ENCODE results near the gene ITPR2.
A peak's percentile ranks its signal among the peaks of the same experiment; 100 is the strongest.
"Not testable (repeated sequence)": the region's sequence is repeated elsewhere in the genome, so short reads cannot be mapped to it uniquely, and the experiment has no call there.

The ITPR2 gene

DNA sequence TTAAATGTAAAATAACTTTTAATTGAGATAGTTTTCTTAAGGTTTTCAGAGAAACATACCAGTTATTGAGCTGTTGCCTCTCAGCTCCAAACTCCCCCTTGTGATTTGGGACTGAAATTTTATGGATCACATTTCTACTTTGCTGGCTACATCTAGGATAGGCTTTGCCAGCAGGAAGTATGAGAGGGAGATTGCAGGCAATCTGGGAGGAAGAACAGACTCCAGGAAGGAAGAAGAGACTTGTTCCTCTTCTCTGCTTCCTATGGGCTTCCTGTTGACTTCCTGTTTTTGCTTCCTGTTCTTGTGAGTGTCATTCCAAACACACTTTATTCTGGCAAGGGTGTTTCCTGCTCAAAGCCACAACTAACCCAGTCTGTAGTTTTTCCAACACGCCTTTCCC, 312.9 kb downstream of the ITPR2 start:
- no peak overlapping the region for H3K27ac ChIP-seq
- H3K4me3 ChIP-seq, result no peak overlapping the region

DNA sequence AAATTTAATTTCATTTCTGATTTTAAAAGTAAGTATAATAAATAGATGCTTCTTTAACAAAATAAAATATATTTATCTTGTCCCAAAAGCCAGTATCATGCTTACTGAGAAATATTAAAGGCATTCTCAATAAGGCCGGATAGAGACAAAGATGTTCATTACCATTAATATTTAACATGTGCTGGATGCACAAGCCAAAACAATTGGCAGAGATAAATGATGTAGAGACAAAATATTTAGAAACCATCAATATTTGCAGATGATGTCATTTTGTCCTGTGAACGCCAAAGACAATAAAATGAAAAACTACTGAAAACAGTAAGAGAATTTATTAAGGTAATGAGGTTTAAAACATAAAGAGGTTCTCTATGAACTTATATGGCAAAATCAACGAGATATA, 313.5 kb downstream of the ITPR2 start:
- Histone ChIP-seq H3K27ac (no peak overlapping the region), H3K4me3 (no peak overlapping the region)

DNA sequence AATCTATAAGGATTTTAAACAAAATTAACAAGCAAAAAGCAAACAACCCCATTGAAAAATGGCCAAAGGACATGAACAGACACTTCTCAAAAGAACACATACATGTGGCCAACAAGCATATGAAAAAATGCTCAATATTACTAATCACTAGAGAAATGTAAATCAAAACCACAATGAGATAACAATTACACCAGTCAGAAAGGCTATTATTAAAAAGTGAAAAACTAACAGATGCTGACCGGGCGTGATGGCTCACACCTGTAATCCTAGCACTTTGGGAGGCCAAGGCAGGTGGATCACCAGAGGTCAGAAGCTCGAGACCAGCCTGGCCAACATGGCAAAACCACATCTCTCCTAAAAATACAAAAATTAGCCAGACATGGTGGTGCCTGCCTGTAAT, 315.7 kb downstream of the ITPR2 start:
- not testable (repeated sequence) for H3K4me3 ChIP-seq

DNA sequence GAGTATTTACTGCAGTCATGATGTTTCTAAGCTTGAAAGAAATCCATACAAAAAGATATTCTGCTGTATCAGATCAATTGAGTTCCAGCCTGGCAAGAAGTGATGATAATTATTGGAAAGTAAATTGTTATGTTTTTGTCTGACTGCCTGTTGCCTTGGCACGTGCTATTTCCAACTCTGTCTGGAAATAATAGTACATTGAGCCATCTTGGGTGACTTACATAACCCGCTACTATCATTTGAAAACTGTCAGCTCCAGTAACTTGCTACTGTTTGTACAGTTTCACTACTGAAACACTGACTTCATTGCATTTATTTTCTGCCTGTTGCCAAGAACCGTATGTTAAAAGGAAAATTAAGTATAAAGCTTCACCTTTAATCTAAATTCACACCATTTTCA, 318.6 kb downstream of the ITPR2 start:
- H3K27ac ChIP-seq, result peak overlapping the region in 1 of 21 experiments; percentile 34

More for the DNA sequence above, 315.7 kb downstream of the ITPR2 start:
- not testable (repeated sequence) for H3K27ac ChIP-seq

DNA sequence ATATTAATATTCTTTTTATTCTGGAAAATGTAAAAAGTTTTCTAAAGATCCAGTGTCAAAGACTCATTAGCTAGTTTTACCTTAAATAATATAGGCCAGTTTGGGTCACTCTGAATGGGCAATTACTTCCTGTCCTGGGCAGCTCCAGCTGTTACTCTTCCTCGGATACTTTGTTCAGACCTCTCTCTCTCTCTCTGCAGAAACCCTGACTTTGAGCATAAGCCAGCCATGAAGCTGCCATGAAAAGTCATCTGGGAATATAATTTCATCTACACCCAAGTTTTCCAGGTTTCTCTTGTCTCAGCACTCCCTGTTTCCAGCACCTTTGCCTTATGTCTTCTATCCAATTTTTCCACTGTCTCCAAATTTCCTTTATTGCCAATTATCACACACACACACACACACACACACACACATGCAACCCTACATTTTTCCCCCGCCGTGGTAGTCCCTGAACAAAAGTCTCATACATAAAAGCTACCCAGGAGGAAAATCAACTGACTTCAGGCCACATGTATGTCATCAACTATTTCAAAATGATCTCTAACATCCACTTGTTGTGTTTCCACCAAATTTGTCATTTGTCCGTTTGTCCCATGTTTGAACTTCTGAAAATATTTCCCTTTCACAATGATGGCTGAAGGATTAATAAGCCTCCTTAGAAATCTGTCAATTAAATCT, 319.5 kb downstream of the ITPR2 start:
- no peak overlapping the region for H3K27ac ChIP-seq
- H3K4me3 ChIP-seq, result no peak overlapping the region

More for the DNA sequence above, 318.6 kb downstream of the ITPR2 start:
- no peak overlapping the region for H3K4me3 ChIP-seq

DNA sequence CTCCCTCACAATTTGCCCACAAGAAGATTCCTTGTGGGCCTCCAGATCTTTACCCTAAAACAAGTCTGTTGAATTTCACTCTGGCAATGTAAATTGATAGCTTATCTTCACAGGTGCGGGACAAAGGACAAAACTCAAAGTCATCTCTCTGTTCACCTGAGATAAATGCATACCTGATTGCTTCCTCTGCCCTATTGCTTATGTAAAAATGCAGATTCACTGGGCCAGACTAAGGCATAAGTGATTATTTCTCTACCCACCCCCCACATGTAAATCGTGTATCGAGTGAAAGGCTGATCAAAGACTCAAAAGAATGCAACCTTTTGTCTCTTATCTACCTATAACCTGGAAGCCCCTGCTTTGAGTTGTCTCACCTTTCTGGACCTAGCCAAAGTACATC, 320.8 kb downstream of the ITPR2 start:
- H3K27ac ChIP-seq, result no peak overlapping the region
- no peak overlapping the region for H3K4me3 ChIP-seq

DNA sequence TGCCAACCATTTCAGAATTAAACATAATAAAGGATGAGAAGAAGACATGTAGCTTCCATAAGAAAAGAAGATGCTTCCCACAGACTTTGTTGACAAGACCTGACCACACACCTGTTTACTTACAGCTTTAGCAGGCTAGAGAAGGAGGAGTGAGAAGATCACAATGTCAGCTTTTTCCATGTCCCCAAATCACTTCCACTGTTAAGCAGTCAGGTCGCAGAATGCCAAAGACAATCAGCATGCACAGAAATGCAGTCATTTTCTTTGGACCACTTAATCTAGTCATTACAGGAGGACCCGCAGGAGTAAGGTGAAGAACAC, 322.7 kb downstream of the ITPR2 start:
- no peak overlapping the region for H3K4me3 ChIP-seq
- no peak overlapping the region for H3K27ac ChIP-seq

DNA sequence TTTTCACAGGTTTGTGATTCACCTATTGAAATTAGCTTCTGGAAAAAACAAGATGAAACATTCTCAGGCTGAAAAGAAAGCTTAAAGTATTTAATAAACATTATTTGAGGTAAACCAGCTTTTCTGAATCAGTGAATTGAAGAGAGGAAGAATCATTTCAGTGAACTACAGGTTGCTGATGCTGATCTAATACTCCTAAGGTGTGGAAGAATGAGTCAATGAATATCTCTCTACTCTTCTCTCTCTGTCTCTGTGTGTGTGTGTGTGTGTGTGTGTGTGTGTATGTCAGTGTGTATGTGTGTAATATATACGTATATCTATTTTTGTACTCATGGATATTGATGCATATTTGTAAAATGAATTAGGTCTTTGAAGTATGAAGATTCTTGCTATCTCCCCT, 325.4 kb downstream of the ITPR2 start:
- H3K27ac ChIP-seq, result no peak overlapping the region
- no peak overlapping the region for H3K4me3 ChIP-seq

DNA sequence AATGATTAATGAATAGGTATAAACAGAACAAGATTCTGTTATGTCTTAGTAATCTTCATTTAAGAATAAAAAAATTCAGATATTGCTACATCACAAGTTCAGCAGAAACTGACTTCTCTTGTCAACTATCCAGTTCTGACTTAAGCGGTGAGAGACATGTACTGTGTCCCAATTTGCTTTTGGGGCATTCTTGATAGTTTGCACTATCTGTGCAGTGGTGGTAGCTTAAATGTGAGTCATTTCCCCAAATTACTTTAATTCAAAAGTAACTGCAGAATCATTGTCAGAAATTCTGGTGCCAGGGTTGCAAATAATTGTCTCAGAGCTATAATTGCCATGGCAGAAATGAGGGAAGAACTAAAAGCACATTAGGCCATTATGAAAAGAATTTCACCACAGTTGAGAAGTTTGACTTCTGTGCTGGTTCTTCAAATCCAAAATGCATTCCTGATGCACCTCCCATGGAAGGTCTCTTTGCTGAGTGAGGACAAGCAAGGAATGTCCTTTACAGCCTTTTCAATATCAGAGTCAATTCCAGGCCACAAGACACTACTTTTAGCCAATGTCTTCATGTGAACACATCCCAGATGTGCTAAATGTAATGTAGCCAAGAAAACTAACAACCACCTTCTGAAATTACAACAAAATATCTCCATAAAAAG, 332.9 kb downstream of the ITPR2 start:
- no peak overlapping the region for H3K4me3 ChIP-seq
- H3K27ac ChIP-seq, result no peak overlapping the region

DNA sequence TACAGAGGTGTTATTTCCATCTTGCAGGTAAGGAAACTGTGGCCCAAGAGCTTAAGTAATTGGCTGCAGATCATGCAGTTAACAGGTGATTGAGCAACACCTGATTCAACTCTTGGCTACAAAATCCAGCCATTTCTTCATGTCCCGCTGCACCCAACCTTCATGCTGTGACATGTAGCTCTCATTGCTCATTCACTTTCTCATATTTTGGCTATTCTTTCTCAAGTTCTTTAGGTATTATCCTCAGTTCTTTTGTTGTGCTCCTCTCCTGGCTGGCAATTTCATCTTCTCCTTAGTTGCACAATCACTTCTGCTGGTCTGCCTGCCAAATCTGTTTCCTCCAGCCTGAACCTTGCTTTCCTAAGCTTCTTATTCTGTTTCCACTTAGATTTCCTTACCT, 336.8 kb downstream of the ITPR2 start:
- Histone ChIP-seq H3K27ac (no peak overlapping the region), H3K4me3 (no peak overlapping the region)

DNA sequence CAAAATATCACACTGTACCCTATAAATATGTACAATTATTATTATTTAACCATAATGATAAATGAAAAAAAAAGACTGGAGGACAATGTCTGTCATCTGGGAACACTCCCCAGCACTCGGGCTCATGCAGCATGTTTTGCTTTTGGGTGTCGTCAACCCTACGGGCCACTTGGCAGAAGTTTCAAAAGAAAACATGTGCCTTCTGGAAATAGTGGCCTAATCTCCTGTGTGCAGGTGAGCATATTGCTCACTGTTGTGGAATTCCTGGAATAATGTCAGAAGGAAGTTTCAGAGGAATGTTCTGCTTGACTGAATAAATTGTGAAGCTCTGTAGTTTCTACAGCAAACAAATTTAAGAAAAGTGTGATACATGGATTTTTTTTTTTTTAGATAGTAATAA, 339.3 kb downstream of the ITPR2 start:
- H3K27ac ChIP-seq, result no peak overlapping the region
- H3K4me3 ChIP-seq, result no peak overlapping the region

DNA sequence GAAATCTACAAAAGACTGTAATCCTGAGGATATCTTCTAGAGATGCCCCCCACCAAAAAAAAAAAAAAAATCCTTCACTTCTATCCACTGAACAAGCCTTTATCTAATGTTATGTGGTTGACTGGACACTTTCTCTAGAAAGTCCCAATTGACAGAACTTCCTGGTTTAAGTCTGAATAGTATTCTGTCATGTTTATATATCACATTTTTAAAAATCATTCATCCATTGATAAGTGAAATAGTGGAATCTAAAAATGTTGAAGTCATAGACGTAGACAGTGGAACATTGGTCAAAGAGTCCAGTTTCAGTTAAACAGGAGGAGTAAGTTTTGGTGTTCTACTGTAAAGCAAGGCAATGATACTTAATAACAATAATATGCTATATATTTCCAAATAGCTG, 340.6 kb downstream of the ITPR2 start:
- Histone ChIP-seq H3K4me3 (no peak overlapping the region), H3K27ac (no peak overlapping the region)

DNA sequence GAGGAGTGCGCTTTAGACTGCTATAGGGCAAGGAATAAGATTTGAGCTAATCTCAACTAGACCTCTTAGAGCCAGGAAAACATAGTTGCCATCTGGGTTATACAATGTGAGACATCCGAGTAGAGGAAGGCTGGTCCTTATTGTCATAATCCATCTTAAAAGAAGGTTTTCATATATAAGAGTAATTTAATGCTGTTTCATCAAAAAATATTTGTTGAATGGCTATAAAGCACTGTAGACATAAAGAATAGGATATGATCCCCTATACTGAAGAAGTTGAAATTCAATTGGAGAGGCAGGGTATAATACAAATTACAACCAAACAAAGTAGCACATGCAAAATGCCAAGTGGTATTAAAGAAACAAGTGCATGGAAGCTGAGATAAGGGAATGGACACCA, 343.1 kb downstream of the ITPR2 start:
- no peak overlapping the region for H3K4me3 ChIP-seq
- no peak overlapping the region for H3K27ac ChIP-seq

DNA sequence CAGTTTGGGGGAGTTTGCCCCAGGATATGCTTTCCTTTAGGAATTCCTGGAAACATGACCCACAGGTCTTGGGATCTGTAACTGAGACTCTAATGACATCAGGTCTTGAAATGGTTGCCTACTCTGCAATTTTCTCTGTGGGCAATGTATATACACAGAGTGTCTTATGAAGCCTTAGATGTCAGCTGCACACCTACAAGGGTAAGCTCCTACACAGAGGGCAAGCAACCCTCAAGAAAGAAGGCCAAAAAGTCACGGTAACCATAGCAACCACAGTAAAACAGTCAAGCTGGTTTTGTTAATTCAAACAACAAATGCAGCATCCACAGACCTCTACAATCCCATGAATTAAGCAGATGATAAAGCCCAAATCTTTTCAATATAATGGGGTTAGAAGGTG, 344.6 kb downstream of the ITPR2 start:
- no peak overlapping the region for H3K4me3 ChIP-seq

DNA sequence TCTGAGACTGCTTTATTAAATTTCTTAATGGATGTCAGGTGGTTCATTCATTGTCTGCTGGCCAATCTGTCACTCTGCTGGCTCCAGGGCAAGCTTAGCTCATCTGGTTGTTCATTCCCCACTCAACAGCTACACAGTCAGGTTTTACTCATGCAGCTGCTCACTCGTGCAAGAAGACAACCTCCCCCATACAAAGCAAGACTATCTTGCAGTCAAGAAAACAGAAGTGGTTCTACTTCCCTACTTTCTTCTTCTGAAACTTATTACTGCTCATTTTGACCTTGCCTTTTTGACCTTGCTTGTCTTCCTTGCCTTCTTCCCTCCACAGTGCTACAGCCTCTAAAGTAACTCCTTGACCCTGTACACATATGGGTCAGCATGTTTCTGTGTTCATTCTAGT, 359.7 kb downstream of the ITPR2 start:
- Histone ChIP-seq H3K27ac (peak overlapping the region in 1 of 21 experiments; percentile 13), H3K4me3 (no peak overlapping the region)

More for the DNA sequence above, 344.6 kb downstream of the ITPR2 start:
- no peak overlapping the region for H3K27ac ChIP-seq

DNA sequence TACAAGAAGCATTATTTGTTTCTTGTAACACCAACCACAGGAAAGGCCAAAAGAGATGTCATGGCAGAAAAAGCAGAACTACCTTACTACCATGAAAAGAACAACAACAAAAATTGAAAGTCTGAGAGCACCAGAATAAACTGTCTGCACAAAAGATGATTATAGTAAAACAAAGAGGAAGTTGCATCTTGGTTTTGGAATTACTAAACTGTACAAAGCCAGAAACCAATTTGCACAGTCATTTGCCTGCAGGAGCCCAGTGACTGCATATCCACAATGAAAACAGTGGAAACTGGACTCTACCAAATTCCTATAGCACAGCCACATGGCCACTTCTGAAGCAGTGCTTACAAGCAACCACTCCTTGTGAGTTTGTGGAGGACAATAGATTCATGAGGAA, 361.4 kb downstream of the ITPR2 start:
- Histone ChIP-seq H3K27ac (peak overlapping the region in 2 of 21 experiments; percentile 18 to 24), H3K4me3 (no peak overlapping the region)

DNA sequence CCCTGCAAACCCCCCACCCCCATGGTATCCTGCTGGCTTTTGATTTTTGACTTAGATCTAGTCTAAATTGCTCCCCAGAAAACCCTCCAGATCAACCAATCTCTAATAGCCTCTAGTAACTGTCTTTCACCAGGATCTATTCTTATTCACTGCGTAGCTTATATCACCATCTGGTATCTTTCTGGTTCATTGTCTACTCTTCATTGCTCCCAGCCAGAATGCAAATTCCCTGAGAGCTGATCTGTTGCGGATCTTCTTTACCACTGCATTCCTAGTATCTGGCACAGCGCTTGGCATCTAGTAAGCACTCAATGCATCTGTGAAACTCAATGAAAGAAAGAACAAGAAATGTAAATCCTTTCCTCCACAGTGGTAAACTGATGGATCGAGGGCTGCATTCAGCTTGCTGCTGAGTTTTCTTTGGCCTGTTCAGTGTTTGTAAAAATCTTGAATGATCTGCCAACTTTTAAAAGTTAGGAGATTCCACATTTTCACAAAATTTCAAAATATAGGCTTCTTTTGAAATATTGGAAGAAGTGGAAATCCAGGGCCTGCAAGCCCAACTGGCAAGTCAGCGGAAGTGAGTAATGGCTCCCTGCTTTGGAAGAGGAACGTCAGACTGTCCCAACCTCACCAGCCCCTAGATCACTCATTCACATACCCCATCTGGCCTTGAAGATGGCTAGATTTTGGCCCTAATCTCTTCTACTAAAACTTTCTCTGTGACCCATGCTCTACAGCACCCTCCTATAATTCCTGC, 363.4 kb downstream of the ITPR2 start:
- Histone ChIP-seq H3K4me3 (no peak overlapping the region), H3K27ac (no peak overlapping the region)

DNA sequence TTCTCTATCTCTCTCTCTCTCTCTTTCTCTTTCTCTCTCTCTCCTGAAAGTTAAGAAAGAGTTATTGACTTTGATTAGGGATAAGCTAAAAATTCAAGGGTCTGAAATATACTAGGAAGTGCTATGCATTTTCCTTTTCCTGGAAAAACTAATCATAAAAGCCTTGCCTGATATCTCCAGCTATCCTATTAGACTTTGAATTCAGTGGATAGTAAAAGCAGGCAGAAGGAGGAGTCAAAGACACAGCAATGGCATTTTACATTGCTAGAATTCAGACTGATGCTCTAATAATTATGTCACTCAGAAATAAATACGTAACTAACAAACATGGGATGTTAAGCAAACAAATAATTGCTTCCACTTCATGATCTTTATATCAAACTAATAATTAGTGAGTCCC, 365.6 kb downstream of the ITPR2 start:
- H3K4me3 ChIP-seq, result no peak overlapping the region
- H3K27ac ChIP-seq, result no peak overlapping the region

DNA sequence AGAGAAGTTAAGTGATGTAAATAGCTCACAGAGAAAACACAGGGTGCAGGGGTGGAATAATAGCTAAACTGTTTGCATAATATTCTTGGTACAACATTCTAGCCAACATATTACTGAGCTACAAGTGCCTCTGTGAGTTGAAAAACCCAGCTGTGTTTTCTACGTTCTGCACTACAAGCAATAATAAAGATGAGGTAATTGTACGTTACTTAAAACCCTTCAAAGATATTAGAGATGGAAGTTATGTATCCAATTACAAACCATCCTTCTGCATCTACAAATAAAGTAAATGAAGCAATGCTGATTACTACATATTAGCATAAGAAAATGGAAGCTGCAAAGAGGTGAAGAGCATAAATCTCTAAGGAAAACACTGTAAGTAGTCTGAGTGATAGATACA, 366.3 kb downstream of the ITPR2 start:
- Histone ChIP-seq H3K27ac (no peak overlapping the region), H3K4me3 (no peak overlapping the region)

DNA sequence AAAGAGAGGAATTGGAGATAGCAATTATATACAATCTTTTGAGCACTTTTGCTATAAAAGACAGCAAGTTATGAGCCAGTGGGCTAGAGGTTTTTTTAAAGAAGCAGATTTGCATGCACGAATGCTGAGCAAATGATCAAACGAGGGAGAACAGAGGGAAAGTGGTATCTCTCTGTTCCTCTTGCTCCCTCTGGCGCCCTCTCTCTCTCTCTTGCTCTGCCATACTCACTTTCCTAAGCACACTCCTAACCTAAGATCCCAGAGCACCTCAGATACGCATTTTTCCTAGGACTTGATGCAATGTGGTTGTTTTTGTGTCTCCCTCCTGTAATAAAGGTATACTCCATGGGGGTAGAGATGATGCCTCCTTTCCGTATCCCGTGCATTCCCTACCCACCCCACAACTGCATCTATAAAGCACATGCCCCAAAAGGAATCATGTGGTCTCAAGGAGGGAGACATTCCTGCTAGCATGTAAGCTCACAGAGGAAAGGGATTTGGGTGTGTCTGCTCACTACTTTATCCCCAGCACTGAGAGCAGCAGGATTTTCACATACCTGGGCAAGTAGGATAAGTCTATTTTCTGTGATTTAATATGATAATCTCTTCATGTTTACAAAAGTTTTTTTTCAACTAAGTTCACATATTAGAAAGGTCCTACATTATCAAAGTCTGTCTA, 367.4 kb downstream of the ITPR2 start:
- Histone ChIP-seq H3K4me3 (no peak overlapping the region), H3K27ac (no peak overlapping the region)

DNA sequence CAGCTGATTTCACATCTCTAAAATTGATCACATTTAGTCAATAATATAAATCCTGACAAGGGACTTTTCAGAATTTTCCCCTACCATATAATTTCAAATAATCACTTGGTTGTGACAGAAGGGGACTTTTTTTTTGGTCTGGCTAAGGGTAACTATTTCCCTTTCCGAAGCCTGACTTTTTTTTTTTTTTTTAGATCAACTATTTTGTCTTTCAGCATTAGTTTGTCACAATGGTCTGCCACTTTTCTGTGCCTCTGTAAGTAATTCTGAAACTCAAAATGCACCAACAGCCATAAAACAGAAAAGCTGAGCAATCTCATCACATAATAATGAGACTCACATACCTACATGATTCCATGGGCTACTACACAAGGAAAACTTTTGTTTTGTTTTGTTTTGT, 371.2 kb downstream of the ITPR2 start:
- Histone ChIP-seq H3K27ac (no peak overlapping the region), H3K4me3 (no peak overlapping the region)
